ENCODE data around the gene MED13L.
A peak's percentile ranks its signal among the peaks of the same experiment; 100 is the strongest.

The MED13L gene

GRCh38 chr12:115918763-115919162, 358.7 kb downstream of the MED13L start:
- Mint-ChIP-seq H3K36me3 (no peaks in the 10 kb centered on the region), H3K4me1 (no peaks in the 10 kb centered on the region), H3K27me3 (peaks cover 59% of the 10 kb centered on the region), H3K27ac (no peak overlapping the region), H3K4me3 (no peak overlapping the region), H3K9me3 (peaks cover 6% of the 10 kb centered on the region)
- no peak for ATAC-seq

GRCh38 chr12:115916910-115917668, 360.4 kb downstream of the MED13L start:
- H3K27me3 Mint-ChIP-seq = peaks cover 62% of the 10 kb centered on the region
- H3K4me3 Mint-ChIP-seq = no peak overlapping the region
- no peaks in the 10 kb centered on the region for H3K36me3 Mint-ChIP-seq
- peak; percentile 67 for ATAC-seq
- no peak overlapping the region for H3K27ac Mint-ChIP-seq
- peaks cover 2% of the 10 kb centered on the region for H3K9me3 Mint-ChIP-seq
- no peaks in the 10 kb centered on the region for H3K4me1 Mint-ChIP-seq

- H3K4me3 Mint-ChIP-seq = no peak overlapping the region
- no peaks in the 10 kb centered on the region for H3K36me3 Mint-ChIP-seq
- H3K9me3 Mint-ChIP-seq = no peaks in the 10 kb centered on the region
- H3K4me1 Mint-ChIP-seq = no peaks in the 10 kb centered on the region
- H3K27ac Mint-ChIP-seq = no peak overlapping the region
- no peak for ATAC-seq
- peaks cover 56% of the 10 kb centered on the region for H3K27me3 Mint-ChIP-seq
These were observed 363.4 kb downstream of the MED13L start for GRCh38 chr12:115914122-115914521.

- no peak overlapping the region for H3K4me3 Mint-ChIP-seq
- no peak overlapping the region for H3K27ac Mint-ChIP-seq
- ATAC-seq = no peak
These were observed 365.1 kb downstream of the MED13L start for GRCh38 chr12:115912440-115912839.

GRCh38 chr12:115911360-115911759, 366.1 kb downstream of the MED13L start:
- ATAC-seq = no peak
- no peaks in the 10 kb centered on the region for H3K36me3 Mint-ChIP-seq
- no peaks in the 10 kb centered on the region for H3K4me1 Mint-ChIP-seq
- H3K27me3 Mint-ChIP-seq = peaks cover 32% of the 10 kb centered on the region
- H3K27ac Mint-ChIP-seq = no peak overlapping the region
- no peaks in the 10 kb centered on the region for H3K9me3 Mint-ChIP-seq
- H3K4me3 Mint-ChIP-seq = no peak overlapping the region

More at GRCh38 chr12:115912440-115912839, 365.1 kb downstream of the MED13L start:
- Mint-ChIP-seq H3K9me3 (no peaks in the 10 kb centered on the region), H3K4me1 (no peaks in the 10 kb centered on the region), H3K27me3 (peaks cover 43% of the 10 kb centered on the region), H3K36me3 (no peaks in the 10 kb centered on the region)

- no peak overlapping the region for H3K27ac Mint-ChIP-seq
- H3K9me3 Mint-ChIP-seq = no peaks in the 10 kb centered on the region
- H3K4me1 Mint-ChIP-seq = no peaks in the 10 kb centered on the region
- no peak overlapping the region for H3K4me3 Mint-ChIP-seq
- ATAC-seq = no peak
- H3K27me3 Mint-ChIP-seq = peaks cover 25% of the 10 kb centered on the region
- H3K36me3 Mint-ChIP-seq = no peaks in the 10 kb centered on the region
These were observed 367.4 kb downstream of the MED13L start for GRCh38 chr12:115910057-115910456.

Measured in stimulated activated memory B cell treated with anti-CD40 and anti-IgM and Interleukin-4, amounts not matched to agents 10 μg/mL and 1 μg/mL and 100 μg/mL, for 72 hours (primary cell).